Keratinocyte (primary cell): ENCODE results near the gene PAIP2B. TPM values are rescaled to one million over a fixed set of nuclear protein-coding genes. Genes with fewer than 3 reads are reported as not detected.

Experiments
- DNase-seq: peaks from one replicate; pipeline ENCODE4 v3.0.0-alpha.2; 2011; ENCODE audit warnings: low read depth, missing footprints, low spot score
- FAIRE-seq: peaks from 2 replicates; lab custom pipeline; 2011; peaks lifted over from hg19 to GRCh38; lab: Jason Lieb, UNC
- H2AFZ ChIP-seq: 2 replicates; pipeline ENCODE4 v1.6.0; 2012; ENCODE audit warnings: low read length, control low read depth, inconsistent platforms; ENCODE audit not compliant: control insufficient read depth
- H3K27ac ChIP-seq: 2 replicates; pipeline ENCODE4 v1.5.1; 2011; ENCODE audit warnings: low read length; ENCODE audit not compliant: control insufficient read depth, insufficient read depth
- H3K27me3 ChIP-seq: 3 replicates; pipeline ENCODE4 v1.6.0; 2011; ENCODE audit warnings: low read length; ENCODE audit not compliant: control insufficient read depth, insufficient read depth; ENCODE audit errors: extremely low read depth
- H3K36me3 ChIP-seq, 2 experiments: 2 replicates in 1 of 2; 3 replicates in 1 of 2; pipeline ENCODE4 v1.5.1; 2011; ENCODE audit warnings: low read length in 2 of 2, mild to moderate bottlenecking in 1 of 2; ENCODE audit not compliant: control insufficient read depth in 2 of 2, insufficient read depth in 2 of 2; ENCODE audit errors: extremely low read depth in 1 of 2
- H3K4me1 ChIP-seq: 3 replicates; pipeline ENCODE4 v1.5.1; 2011; ENCODE audit warnings: low read length; ENCODE audit not compliant: control insufficient read depth, insufficient read depth; ENCODE audit errors: extremely low read depth
- H3K4me2 ChIP-seq: 3 replicates; pipeline ENCODE4 v1.6.0; 2011; ENCODE audit warnings: low read depth, low read length; ENCODE audit not compliant: control insufficient read depth, insufficient read depth; ENCODE audit errors: extremely low read depth
- H3K4me3 ChIP-seq, 3 experiments: fragments of 200-600 bp in 1 of 3; sonication (generic) in 1 of 3; 2 replicates in 2 of 3; 3 replicates in 1 of 3; pipeline ENCODE4 v1.5.1; 2011 to 2016; ENCODE audit warnings: low read length in 3 of 3, mild to moderate bottlenecking in 3 of 3, control low read depth in 2 of 3, inconsistent platforms in 1 of 3, low read depth in 1 of 3, mixed read lengths in 1 of 3, mixed run types in 1 of 3, moderate library complexity in 1 of 3; ENCODE audit not compliant: control insufficient read depth in 2 of 3, insufficient read depth in 2 of 3; ENCODE audit errors: extremely low read depth in 1 of 3
- H3K79me2 ChIP-seq: 2 replicates; pipeline ENCODE4 v1.6.0; 2012; ENCODE audit warnings: low read length; ENCODE audit not compliant: control insufficient read depth, insufficient read depth
- H3K9ac ChIP-seq: 3 replicates; pipeline ENCODE4 v1.6.0; 2011; ENCODE audit warnings: low read length; ENCODE audit not compliant: control insufficient read depth, insufficient read depth; ENCODE audit errors: extremely low read depth
- H3K9me1 ChIP-seq: 3 replicates; pipeline ENCODE4 v1.6.0; 2011; ENCODE audit warnings: low read length; ENCODE audit not compliant: control insufficient read depth, insufficient read depth; ENCODE audit errors: extremely low read depth
- H3K9me3 ChIP-seq: 2 replicates; pipeline ENCODE4 v1.5.1; 2012; ENCODE audit warnings: low read depth, low read length; ENCODE audit not compliant: control insufficient read depth
- H4K20me1 ChIP-seq: 3 replicates; pipeline ENCODE4 v1.6.0; 2011; ENCODE audit warnings: low read length; ENCODE audit not compliant: control insufficient read depth, insufficient read depth; ENCODE audit errors: extremely low read depth
- EZH2 ChIP-seq: IDR thresholded peaks from one replicate; pipeline ENCODE4 v1.6.1; 2012; ENCODE audit warnings: inconsistent platforms, mild to moderate bottlenecking, low read length, moderate library complexity
- dilution Hi-C: fragments of 300-500 bp; cut with MboI; formaldehyde crosslinking; loops from one replicate; pipeline ENCODE4 v1.7.0; 2020; ENCODE audit warnings: low sequenced_read_pairs; ENCODE audit not compliant: extremely low pct_ligation_motif_present
- polyA plus RNA-seq, 5 experiments: library from polyadenylated mRNA; depleted of rRNA in 3 of 5; stranded (reverse) in 3 of 5; stranded (forward) in 1 of 5; unstranded in 1 of 5; fragments of >200 nt; gene quantifications; 1 replicate in 1 of 5; 2 replicates in 3 of 5; 3 replicates in 1 of 5; pipeline versions ENCODE4 v1.2.1 to v1.2.3, GENCODE V29; 2011 to 2012; ENCODE audit warnings: missing spikeins in 2 of 5, low read depth in 1 of 5, low replicate concordance in 1 of 5
- TF ChIP-seq, protein P1 (sequence below), 3 experiments: IDR thresholded peaks in 1 of 3; conservative IDR thresholded peaks in 1 of 3; optimal IDR thresholded peaks in 1 of 3; 2 replicates in 2 of 3; 3 replicates in 1 of 3; pipeline versions ENCODE3 to v1.5.1; 2011; ENCODE audit warnings: low read length in 3 of 3, mild to moderate bottlenecking in 3 of 3, moderate library complexity in 2 of 3, control low read depth in 1 of 3, inconsistent platforms in 1 of 3; ENCODE audit not compliant: insufficient read depth in 2 of 3; ENCODE audit errors: extremely low read depth in 1 of 3

The PAIP2B gene
- polyA plus RNA-seq, 1 donor (not counting 4 experiments of a cell fraction or from before 2014, with no cell fraction given): 1.7 TPM

DNA sequence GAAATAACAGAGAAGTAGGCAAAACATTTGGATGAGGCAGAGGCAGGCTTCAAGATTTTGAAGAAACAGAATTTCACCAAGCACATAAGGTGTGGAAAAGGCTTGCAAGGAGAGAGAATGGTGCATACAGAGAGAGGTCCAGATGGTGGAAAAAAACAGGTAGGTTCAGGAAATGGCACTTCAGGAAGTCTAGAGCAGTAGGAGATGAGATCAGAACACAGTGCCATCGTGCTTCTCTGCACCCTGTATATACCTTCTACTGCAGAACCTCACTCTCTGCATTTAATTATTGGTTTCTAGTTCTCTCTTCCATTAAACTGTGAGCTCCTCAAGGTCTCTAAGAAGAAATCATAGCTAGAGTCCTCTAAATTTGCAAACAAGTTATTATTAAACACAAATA lies 2.4 kb downstream of the PAIP2B start:
- H3K9me3 ChIP-seq: no peaks in the 10 kb centered on the region
- H3K9ac ChIP-seq: no peak overlapping the region
- H3K27ac ChIP-seq: no peak overlapping the region
- H3K4me1 ChIP-seq: peaks cover 6% of the 10 kb centered on the region
- H2AFZ ChIP-seq: no peak overlapping the region
- dilution Hi-C loops: loop anchor here (10.0 kb wide), 1 partner anchor 70 kb away; no protein-coding TSS in a partner anchor
- H3K79me2 ChIP-seq: no peaks in the 10 kb centered on the region
- no peaks in the 10 kb centered on the region for H3K27me3 ChIP-seq
- no peak overlapping the region for H3K4me2 ChIP-seq
- no peak for TF ChIP-seq EZH2
- TF ChIP-seq, protein P1, sequence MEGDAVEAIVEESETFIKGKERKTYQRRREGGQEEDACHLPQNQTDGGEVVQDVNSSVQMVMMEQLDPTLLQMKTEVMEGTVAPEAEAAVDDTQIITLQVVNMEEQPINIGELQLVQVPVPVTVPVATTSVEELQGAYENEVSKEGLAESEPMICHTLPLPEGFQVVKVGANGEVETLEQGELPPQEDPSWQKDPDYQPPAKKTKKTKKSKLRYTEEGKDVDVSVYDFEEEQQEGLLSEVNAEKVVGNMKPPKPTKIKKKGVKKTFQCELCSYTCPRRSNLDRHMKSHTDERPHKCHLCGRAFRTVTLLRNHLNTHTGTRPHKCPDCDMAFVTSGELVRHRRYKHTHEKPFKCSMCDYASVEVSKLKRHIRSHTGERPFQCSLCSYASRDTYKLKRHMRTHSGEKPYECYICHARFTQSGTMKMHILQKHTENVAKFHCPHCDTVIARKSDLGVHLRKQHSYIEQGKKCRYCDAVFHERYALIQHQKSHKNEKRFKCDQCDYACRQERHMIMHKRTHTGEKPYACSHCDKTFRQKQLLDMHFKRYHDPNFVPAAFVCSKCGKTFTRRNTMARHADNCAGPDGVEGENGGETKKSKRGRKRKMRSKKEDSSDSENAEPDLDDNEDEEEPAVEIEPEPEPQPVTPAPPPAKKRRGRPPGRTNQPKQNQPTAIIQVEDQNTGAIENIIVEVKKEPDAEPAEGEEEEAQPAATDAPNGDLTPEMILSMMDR (optimal IDR thresholded peaks at IDR 0.05 in 1 of 3, IDR thresholded peaks at IDR 0.05 in 1 of 3, conservative IDR thresholded peaks at IDR 0.05 in 1 of 3; ENCODE audit: extremely low read depth in 1 of 3, insufficient read depth in 2 of 3, low read length in 3 of 3): no peak
- H3K4me3 ChIP-seq: no peak overlapping the region
- no peaks in the 10 kb centered on the region for H3K36me3 ChIP-seq
- H4K20me1 ChIP-seq: no peaks in the 10 kb centered on the region
- FAIRE-seq: no peak
- no peak for DNase-seq
- H3K9me1 ChIP-seq: no peaks in the 10 kb centered on the region

DNA sequence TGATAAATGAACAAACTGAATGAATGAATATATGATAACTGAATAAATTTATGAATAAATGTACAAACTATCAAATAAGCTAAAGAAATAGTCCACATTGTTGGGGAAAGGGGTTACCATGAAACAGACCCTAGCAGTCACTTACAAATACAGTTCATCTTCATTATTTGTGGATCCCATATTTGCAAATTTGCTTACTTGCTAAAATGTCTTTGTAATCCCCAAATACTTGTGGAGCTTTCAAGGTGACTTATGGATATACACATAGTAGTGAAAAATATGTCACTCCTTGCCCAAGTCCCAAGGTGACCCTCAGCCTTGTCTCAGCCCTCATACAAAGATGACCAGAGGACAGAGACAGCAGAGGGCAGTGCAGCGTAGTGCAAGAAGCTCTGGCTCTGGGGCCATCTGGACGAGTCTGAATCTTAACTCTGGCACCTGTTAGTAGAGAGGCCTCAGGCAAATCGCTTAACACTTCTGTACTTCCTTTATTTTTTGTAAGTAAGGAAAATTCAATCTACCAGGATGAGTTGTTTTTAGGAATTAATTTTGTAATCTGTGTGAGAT lies 3.1 kb downstream of the PAIP2B start:
- Histone ChIP-seq H3K9me1 (no peaks in the 10 kb centered on the region), H3K9me3 (no peaks in the 10 kb centered on the region), H4K20me1 (no peaks in the 10 kb centered on the region), H3K4me1 (peaks cover 6% of the 10 kb centered on the region), H3K9ac (no peak overlapping the region), H3K4me2 (no peak overlapping the region), H3K36me3 (no peaks in the 10 kb centered on the region), H3K27me3 (no peaks in the 10 kb centered on the region), H3K27ac (no peak overlapping the region), H3K4me3 (no peak overlapping the region), H2AFZ (no peak overlapping the region), H3K79me2 (no peaks in the 10 kb centered on the region)
- FAIRE-seq (no peak), DNase-seq (no peak)
- dilution Hi-C loops: loop anchor here (10.0 kb wide), 1 partner anchor 71 kb away; no protein-coding TSS in a partner anchor
- TF ChIP-seq EZH2: no peak
- TF ChIP-seq, protein P1 (optimal IDR thresholded peaks at IDR 0.05 in 1 of 3, IDR thresholded peaks at IDR 0.05 in 1 of 3, conservative IDR thresholded peaks at IDR 0.05 in 1 of 3; ENCODE audit: extremely low read depth in 1 of 3, insufficient read depth in 2 of 3, low read length in 3 of 3): peak in 2 of 3 experiments; percentile 17 to 58
